ENCODE data around the gene NUMB.

NUMB gene

GRCh38 chr14:73325063-73325462 is 133.3 kb downstream of the NUMB start:
- no peak for TF ChIP-seq FOXP2 (optimal IDR thresholded peaks at IDR 0.05; ENCODE audit: borderline replicate concordance, extremely low read depth, extremely low read length, insufficient read depth)
- no peak for TF ChIP-seq POLR2AphosphoS5 (IDR thresholded peaks at IDR 0.05; ENCODE audit: low read depth, low read length)
- TF ChIP-seq SIN3A (IDR thresholded peaks at IDR 0.05; ENCODE audit: borderline replicate concordance, insufficient read depth, low read length) = no peak
- no peak for TF ChIP-seq TAF1 (IDR thresholded peaks at IDR 0.05; ENCODE audit: borderline replicate concordance, insufficient read depth, low read length)
- TF ChIP-seq REST (IDR thresholded peaks at IDR 0.05; ENCODE audit: insufficient read depth in 1 of 2, low read depth in 2 of 2, low read length in 2 of 2) = no peak

GRCh38 chr14:73324533-73324932 is 133.8 kb downstream of the NUMB start:
- TF ChIP-seq REST (IDR thresholded peaks at IDR 0.05; ENCODE audit: insufficient read depth in 1 of 2, low read depth in 2 of 2, low read length in 2 of 2) (no peak), POLR2AphosphoS5 (IDR thresholded peaks at IDR 0.05; ENCODE audit: low read depth, low read length) (no peak), SIN3A (IDR thresholded peaks at IDR 0.05; ENCODE audit: borderline replicate concordance, insufficient read depth, low read length) (no peak), FOXP2 (optimal IDR thresholded peaks at IDR 0.05; ENCODE audit: borderline replicate concordance, extremely low read depth, extremely low read length, insufficient read depth) (no peak), TAF1 (IDR thresholded peaks at IDR 0.05; ENCODE audit: borderline replicate concordance, insufficient read depth, low read length) (no peak)

GRCh38 chr14:73323896-73324399 is 134.4 kb downstream of the NUMB start:
- TF ChIP-seq SIN3A (IDR thresholded peaks at IDR 0.05; ENCODE audit: borderline replicate concordance, insufficient read depth, low read length) = no peak
- TF ChIP-seq POLR2AphosphoS5 (IDR thresholded peaks at IDR 0.05; ENCODE audit: low read depth, low read length) = no peak
- no peak for TF ChIP-seq TAF1 (IDR thresholded peaks at IDR 0.05; ENCODE audit: borderline replicate concordance, insufficient read depth, low read length)
- TF ChIP-seq FOXP2 (optimal IDR thresholded peaks at IDR 0.05; ENCODE audit: borderline replicate concordance, extremely low read depth, extremely low read length, insufficient read depth) = no peak

- no peak for TF ChIP-seq POLR2AphosphoS5 (IDR thresholded peaks at IDR 0.05; ENCODE audit: low read depth, low read length)
- no peak for TF ChIP-seq FOXP2 (optimal IDR thresholded peaks at IDR 0.05; ENCODE audit: borderline replicate concordance, extremely low read depth, extremely low read length, insufficient read depth)
- TF ChIP-seq SIN3A (IDR thresholded peaks at IDR 0.05; ENCODE audit: borderline replicate concordance, insufficient read depth, low read length) = no peak
- no peak for TF ChIP-seq REST (IDR thresholded peaks at IDR 0.05; ENCODE audit: insufficient read depth in 1 of 2, low read depth in 2 of 2, low read length in 2 of 2)
Observed at GRCh38 chr14:73313151-73313550, 145.2 kb downstream of the NUMB start.

GRCh38 chr14:73312687-73313086 is 145.7 kb downstream of the NUMB start:
- TF ChIP-seq FOXP2 (optimal IDR thresholded peaks at IDR 0.05; ENCODE audit: borderline replicate concordance, extremely low read depth, extremely low read length, insufficient read depth) (no peak), REST (IDR thresholded peaks at IDR 0.05; ENCODE audit: insufficient read depth in 1 of 2, low read depth in 2 of 2, low read length in 2 of 2) (no peak), POLR2AphosphoS5 (IDR thresholded peaks at IDR 0.05; ENCODE audit: low read depth, low read length) (no peak), TAF1 (IDR thresholded peaks at IDR 0.05; ENCODE audit: borderline replicate concordance, insufficient read depth, low read length) (no peak), SIN3A (IDR thresholded peaks at IDR 0.05; ENCODE audit: borderline replicate concordance, insufficient read depth, low read length) (no peak)

All from PFSK-1 (cell line).